Fibroblast of villous mesenchyme (primary cell): ENCODE data around the gene FLNB. TPM values are rescaled to one million over a fixed set of nuclear protein-coding genes. Genes with fewer than 3 reads are reported as not detected.
A peak's percentile ranks its signal among the peaks of the same experiment; 100 is the strongest.

Experiments used
- DNase-seq: peaks from one replicate; pipeline ENCODE4 v3.0.0-alpha.2; 2010; ENCODE audit warnings: low read depth
- H3K4me3 ChIP-seq: 2 replicates; pipeline ENCODE4 v1.5.1; 2011; ENCODE audit warnings: low read depth, mild to moderate bottlenecking, low read length
- total RNA-seq: library from RNA; depleted of rRNA; stranded (reverse); fragments of >200 nt; gene quantifications from 2 replicates; pipeline ENCODE4 v1.2.3, GENCODE V29; 2012
- TF ChIP-seq, protein P1 (sequence below): IDR thresholded peaks from 2 replicates; pipeline ENCODE4 v1.5.1; 2012; ENCODE audit warnings: low read depth, mild to moderate bottlenecking, low read length; ENCODE audit not compliant: insufficient read depth

The FLNB gene
- total RNA-seq, 1 donor = 325 TPM

DNA sequence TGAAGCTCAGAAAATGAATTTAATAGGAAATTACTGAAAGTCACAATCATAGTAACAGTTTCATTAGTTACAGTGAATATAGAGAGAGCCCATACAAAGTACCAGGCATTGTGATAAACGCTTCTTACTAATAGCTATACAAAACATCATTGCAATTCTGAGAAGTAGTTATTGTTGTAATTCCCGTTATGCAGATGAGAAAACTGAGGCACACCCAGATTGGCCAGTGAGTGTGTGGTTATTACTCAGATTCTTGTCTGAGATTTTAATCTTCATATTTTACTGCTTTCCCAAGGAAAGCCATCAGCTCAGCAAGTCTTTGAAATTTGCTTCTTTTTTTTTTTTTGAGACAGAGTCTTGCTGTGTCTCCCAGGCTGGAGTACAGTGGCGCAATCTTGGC, 14.3 kb downstream of the FLNB start:
- H3K4me3 ChIP-seq = no peak overlapping the region
- TF ChIP-seq, protein P1, sequence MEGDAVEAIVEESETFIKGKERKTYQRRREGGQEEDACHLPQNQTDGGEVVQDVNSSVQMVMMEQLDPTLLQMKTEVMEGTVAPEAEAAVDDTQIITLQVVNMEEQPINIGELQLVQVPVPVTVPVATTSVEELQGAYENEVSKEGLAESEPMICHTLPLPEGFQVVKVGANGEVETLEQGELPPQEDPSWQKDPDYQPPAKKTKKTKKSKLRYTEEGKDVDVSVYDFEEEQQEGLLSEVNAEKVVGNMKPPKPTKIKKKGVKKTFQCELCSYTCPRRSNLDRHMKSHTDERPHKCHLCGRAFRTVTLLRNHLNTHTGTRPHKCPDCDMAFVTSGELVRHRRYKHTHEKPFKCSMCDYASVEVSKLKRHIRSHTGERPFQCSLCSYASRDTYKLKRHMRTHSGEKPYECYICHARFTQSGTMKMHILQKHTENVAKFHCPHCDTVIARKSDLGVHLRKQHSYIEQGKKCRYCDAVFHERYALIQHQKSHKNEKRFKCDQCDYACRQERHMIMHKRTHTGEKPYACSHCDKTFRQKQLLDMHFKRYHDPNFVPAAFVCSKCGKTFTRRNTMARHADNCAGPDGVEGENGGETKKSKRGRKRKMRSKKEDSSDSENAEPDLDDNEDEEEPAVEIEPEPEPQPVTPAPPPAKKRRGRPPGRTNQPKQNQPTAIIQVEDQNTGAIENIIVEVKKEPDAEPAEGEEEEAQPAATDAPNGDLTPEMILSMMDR = no peak
- DNase-seq = peak; percentile 59

DNA sequence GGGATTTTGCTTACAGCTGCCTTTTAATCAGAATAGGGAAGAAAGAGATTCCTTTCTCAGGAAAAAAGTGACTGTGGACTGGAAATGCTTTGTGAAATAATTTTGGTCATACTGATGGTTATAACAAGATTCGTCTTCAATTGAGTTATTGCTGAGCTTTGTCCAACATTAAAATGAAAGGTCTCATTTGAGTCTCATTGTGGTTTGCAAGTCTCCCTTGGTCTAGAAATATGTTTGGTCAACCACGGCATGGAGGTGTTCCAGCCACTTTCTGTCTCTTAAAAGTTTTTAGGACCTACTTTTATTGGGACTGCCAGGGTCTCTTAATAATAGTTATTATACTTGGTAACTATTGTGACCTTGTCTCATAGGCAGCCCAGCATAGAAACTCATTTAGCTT, 15.3 kb downstream of the FLNB start:
- TF ChIP-seq, protein P1 = no peak
- DNase-seq = no peak

DNA sequence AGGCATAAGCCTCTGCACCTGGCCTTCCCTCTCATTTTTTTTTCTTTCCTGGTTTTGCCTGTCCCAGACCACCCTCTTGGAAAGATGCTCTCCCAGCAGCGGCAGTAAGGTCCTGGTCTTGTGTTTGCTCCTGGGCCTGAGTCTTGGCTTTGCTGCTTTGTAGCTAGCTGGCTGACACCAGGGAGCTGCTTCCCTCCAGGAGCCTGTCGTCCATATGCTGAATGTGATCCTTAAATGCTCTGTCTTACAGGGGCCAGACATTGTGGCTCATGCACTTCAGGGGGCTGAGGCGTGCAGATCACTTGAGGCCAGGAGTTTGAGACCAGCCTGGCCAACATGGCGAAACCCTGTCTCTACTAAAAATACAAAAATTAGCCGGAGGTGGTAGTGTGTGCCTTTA, 17.2 kb downstream of the FLNB start:
- DNase-seq = no peak
- H3K4me3 ChIP-seq = no peak overlapping the region
- TF ChIP-seq, protein P1 = no peak

More for the DNA sequence above, 15.3 kb downstream of the FLNB start:
- H3K4me3 ChIP-seq = no peak overlapping the region

DNA sequence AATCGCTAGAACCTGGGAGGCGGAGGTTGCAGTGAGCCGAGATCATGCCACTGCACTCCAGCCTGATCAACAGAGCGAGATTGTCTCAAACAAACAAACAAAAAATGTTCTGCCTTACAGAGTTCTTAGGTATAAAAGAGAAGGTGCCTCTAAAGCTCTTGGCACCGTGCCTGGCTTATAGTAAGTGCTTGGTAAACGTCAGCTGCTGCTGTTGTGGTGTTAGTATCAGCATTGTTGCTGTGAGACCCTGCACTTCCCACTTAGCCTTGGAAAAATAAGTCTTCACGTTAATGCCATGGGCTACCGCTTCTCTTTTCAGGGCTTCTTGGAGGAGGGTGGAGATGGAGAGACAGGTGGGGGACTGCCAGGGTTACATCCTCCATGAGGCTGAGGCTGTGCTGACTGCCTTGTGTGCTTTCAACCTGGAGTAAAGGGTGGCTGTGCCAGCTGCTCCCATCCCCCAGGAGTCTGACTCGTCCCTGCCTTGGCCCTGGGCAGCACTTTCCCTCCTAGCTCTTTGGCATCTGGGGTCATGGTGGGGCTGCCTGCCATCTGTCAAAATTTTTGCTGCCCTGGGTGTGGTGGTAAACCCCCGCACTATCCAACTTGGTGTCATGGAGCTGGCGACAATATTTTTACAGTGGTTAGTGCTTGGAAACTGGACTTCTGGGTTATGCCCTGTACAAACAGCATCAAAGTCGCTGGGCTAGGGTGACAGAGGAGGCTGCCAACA, 17.8 kb downstream of the FLNB start:
- DNase-seq = peak; percentile 64
- no peak overlapping the region for H3K4me3 ChIP-seq
- TF ChIP-seq, protein P1 = no peak

DNA sequence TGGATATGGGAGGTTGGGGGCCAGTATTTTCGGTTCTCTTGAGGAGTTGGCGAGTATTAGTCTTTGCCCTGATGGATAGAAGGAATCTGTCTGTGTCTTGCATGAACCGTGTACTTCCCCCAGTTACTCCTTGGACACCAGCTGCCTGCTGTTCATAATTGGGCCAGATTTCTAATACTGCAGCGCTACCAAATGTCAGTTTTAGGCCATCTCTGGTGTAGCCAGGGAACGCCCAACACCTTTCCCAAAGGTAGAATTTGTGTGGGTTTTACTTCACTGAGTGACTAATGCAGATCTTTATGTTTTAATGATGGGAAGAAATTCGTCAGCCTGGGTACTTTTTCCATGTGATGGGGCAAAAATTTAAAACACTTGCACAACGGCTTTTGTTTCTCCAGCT, 18.4 kb downstream of the FLNB start:
- TF ChIP-seq, protein P1 = no peak
- no peak for DNase-seq
- no peak overlapping the region for H3K4me3 ChIP-seq

DNA sequence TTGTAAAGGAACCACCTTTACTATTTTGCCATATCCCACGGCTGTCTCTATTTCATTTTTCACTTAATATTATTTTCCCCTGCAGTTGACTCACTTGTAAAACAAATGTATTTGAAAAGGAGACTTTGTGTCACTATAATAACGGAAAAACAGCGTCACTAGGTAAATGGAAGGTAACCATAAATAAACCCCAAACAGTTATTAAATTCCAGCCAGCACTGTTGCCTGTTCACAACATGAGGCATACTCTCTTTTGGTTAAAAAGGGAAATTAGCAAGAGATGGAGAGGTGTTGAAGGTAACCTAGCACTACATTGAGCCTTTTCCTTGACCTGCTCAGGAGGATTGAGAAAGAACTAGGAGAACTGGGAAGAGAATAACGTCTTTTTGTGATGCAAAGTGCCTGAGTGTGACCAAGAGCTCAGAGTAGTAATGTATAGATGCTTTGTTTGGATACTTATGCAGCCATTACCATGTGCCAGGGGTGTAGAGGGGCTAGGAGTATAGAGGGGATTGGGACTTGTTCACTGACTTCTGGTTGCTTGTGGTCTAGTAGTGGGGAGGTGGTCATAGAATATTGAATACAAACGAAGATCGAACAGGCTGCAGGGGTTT, 19.6 kb downstream of the FLNB start:
- no peak overlapping the region for H3K4me3 ChIP-seq
- TF ChIP-seq, protein P1 = no peak
- no peak for DNase-seq

DNA sequence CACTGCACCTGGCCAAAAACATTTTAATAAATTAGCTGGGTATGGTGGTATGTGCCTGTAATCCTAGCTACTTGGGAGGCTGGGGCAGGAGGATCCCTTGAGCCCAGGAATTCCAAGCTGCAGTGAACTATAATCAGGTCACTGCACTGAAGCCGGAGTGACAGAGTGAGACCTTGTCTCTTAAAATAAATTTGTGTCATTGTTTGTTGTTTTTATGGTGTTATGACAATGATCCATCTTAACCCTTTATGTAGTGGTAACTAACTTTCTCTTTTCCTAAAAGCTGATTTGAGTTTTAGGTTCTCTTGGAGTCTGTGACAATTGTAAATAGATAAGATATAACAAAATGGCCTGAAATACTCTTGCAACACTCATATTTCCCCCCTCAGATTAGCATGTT, 20.7 kb downstream of the FLNB start:
- no peak for DNase-seq
- TF ChIP-seq, protein P1 = no peak

More for the DNA sequence above, 20.7 kb downstream of the FLNB start:
- no peak overlapping the region for H3K4me3 ChIP-seq
